Activated CD8-positive, alpha-beta memory T cell treated with anti-CD3 and anti-CD28 coated beads for 24 hours (primary cell): ENCODE data around the gene BLTP1.

Experiments used
- DNase-seq: peaks from one replicate; pipeline ENCODE4 v3.0.0-alpha.2; 2020

The BLTP1 gene

DNA sequence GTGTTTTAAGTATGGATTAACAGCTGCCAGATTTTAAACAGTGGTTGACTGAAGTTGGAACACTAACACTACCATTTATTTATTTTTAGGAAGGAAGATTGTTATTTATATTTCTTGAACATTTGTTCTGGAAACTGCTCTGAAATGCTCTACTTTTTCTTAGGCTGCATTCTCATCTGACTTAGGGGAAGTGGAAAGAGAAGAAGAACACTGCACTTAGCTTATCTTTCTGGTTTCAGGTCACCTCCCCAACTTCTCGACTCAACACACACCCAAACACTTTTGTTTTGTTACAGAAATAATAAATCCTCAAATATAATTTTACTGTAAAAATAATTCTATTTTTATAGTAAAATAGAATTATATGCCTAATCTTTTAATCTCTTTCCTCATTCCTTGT lies 18.6 kb downstream of the BLTP1 start:
- no peak for DNase-seq

DNA sequence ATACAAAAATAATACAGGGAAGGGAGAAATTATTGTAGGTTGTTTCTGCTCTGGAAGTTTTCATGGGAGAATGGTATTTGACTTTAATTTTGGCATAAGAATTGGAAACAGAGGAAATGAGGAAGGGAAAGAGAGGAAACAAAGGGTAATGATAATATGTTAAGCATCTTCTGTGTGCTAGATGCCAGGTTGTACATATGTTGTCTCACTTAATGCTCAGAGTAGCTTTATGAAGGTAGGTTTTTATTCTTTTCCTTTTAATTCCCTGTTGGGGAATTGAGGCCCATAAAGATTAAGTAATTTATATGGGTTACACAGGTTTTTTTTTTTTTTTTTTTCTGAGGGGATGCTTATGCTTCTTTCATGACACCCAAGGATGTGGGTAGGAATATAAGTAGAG lies 19.2 kb downstream of the BLTP1 start:
- DNase-seq = no peak

DNA sequence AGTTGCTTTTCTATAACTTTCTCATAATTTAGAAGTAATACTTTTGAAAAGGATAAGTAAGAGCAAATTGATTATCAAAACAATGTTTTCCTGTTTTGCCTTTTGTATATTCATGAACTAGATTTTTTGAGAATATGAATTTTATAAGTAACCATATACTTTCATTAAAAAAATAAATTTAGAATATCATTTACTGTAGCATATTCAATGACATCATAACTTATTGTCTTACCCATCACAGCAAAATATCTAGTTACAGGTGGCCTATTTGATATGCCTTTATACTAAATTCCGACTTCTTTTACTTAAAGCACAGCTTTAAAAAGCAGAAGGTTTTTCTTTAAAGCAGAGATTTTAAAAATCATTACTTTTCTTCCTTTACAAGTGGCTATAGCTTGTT lies 20.1 kb downstream of the BLTP1 start:
- no peak for DNase-seq

DNA sequence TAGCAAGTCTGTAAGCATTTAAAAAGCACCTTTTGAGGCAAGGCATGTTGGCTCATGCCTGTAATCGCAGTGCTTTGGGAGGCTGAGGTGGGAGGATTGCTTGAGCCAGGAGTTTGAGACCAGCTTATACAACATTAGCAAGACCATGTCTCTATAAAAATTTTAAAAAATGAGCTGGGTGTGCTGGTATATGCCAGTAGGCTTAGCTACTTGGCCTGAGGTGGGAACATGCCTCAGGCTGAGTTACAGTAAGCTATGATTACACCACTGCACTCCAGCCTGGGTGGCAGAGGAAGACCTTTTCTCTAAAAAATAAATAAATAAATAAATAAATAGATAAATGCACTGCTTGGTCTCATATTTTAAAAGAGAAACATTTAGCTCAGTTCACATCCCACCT lies 26.8 kb downstream of the BLTP1 start:
- no peak for DNase-seq

DNA sequence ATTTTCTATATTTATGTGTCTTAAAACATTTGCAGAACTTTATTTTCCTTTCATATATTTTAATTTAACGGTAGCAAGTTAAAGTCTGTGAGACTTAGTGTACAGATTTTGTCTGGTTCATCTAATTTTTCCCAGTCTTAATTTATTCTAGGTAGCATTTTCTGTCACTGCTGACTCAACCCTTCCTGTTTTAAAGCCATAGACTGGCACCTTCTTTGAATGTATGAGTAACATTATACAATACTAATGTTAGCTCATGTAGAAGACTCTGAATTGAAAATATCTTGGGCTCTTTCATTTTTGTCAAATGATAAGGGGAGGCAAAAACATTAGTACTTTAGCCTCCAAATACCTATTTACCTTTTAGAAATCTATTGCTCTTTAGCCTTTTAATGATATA lies 43.6 kb downstream of the BLTP1 start:
- DNase-seq = no peak
